BLaER1 (cell line): ENCODE measurements around the gene SMARCAD1.

Source experiments
- H3K27ac ChIP-seq: shearing (Covaris generic); formaldehyde crosslinking; 2 replicates; pipeline ENCODE4 v1.8.1; 2022
- H3K27me3 ChIP-seq: shearing (Covaris generic); formaldehyde crosslinking; 2 replicates; pipeline ENCODE4 v1.8.1; 2022
- H3K36me3 ChIP-seq: shearing (Covaris generic); formaldehyde crosslinking; 2 replicates; pipeline ENCODE4 v1.8.1; 2022
- H3K4me1 ChIP-seq: shearing (Covaris generic); formaldehyde crosslinking; 2 replicates; pipeline ENCODE4 v1.8.1; 2022
- H3K4me2 ChIP-seq: shearing (Covaris generic); formaldehyde crosslinking; 2 replicates; pipeline ENCODE4 v1.8.1; 2022
- H3K4me3 ChIP-seq: shearing (Covaris generic); formaldehyde crosslinking; 2 replicates; pipeline ENCODE4 v1.8.1; 2022
- H3K9ac ChIP-seq: shearing (Covaris generic); formaldehyde crosslinking; 2 replicates; pipeline ENCODE4 v1.8.1; 2022
- H3K9me3 ChIP-seq: shearing (Covaris generic); formaldehyde crosslinking; 2 replicates; pipeline ENCODE4 v1.8.1; 2022
- H4K20me1 ChIP-seq: shearing (Covaris generic); formaldehyde crosslinking; 2 replicates; pipeline ENCODE4 v1.8.1; 2022
- Cebpa-rat ChIP-seq: shearing (Covaris generic); IDR thresholded peaks from 2 replicates; pipeline ENCODE4 v1.8.1; 2022

The SMARCAD1 gene

DNA sequence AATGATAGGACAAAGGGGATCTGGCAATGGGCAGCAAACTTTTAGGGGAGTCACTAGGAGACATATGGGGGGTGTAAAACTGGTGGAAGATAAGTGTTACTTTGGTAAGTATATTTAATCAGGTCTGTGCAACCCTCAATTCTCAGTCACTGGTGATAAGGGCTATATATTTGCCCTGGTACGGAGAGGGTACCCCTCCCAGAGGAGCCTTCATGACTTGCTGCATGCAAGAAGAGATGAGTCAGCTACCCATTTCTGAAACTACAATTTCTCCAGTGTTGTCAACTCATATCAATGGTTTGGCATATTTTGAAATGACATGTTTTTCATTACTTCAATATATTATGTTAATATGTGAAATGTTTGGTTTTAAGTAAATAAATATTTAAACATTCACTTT lies 14.3 kb downstream of the SMARCAD1 start:
- Histone ChIP-seq H3K9ac (no peak overlapping the region), H3K9me3 (no peaks in the 10 kb centered on the region), H3K4me2 (no peak overlapping the region), H3K27ac (no peak overlapping the region), H4K20me1 (peaks cover 84% of the 10 kb centered on the region), H3K27me3 (no peaks in the 10 kb centered on the region), H3K4me1 (no peaks in the 10 kb centered on the region), H3K36me3 (peaks cover 64% of the 10 kb centered on the region), H3K4me3 (no peak overlapping the region)
- no peak for TF ChIP-seq Cebpa-rat

DNA sequence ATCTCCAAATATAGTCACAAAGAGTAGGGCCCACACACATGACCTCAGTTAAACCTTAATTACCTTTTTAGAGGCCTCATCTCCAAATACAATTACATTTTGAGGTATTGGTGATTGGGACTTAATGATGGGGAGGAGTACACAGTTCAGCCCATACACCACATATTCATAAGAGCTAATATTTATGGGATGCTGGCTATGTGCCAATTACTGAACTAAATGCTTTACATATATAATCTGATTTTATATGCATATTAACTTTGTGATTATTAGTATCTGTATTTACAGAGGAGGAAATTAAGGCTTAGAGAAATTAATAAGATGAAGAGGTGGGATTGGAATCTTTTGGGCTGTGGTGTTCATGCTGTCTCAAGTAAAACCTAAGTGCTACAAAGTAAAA lies 17.8 kb downstream of the SMARCAD1 start:
- Histone ChIP-seq H3K4me1 (no peaks in the 10 kb centered on the region), H3K4me3 (no peak overlapping the region), H3K4me2 (no peak overlapping the region), H3K27me3 (no peaks in the 10 kb centered on the region), H4K20me1 (peaks cover 83% of the 10 kb centered on the region), H3K27ac (no peak overlapping the region), H3K36me3 (peaks cover 60% of the 10 kb centered on the region), H3K9me3 (no peaks in the 10 kb centered on the region), H3K9ac (no peak overlapping the region)
- TF ChIP-seq Cebpa-rat: no peak

DNA sequence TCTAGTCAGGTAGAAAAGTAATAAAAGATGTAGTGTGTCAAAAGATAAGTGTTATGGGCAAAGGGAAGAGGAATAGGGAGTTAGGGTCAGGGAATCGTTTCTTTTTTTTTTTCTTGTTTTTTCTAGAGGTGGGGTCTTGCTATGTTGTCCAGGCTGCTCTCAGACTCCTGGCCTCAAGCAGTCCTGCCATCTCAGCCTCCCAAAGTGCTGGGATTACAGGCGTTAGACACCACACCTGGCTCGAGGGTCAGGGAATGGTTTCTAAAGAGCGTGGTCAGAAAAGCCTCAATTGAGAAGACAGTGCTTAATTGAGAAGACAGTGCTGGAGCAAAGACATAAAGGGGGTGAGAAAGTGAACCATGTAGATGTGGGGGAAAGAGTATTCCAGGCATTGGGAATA lies 19.1 kb downstream of the SMARCAD1 start:
- TF ChIP-seq Cebpa-rat: no peak
- Histone ChIP-seq H3K36me3 (peaks cover 61% of the 10 kb centered on the region), H3K9me3 (no peaks in the 10 kb centered on the region), H3K27me3 (no peaks in the 10 kb centered on the region), H4K20me1 (peaks cover 84% of the 10 kb centered on the region), H3K4me1 (no peaks in the 10 kb centered on the region), H3K4me2 (no peak overlapping the region), H3K9ac (no peak overlapping the region), H3K27ac (no peak overlapping the region), H3K4me3 (no peak overlapping the region)

DNA sequence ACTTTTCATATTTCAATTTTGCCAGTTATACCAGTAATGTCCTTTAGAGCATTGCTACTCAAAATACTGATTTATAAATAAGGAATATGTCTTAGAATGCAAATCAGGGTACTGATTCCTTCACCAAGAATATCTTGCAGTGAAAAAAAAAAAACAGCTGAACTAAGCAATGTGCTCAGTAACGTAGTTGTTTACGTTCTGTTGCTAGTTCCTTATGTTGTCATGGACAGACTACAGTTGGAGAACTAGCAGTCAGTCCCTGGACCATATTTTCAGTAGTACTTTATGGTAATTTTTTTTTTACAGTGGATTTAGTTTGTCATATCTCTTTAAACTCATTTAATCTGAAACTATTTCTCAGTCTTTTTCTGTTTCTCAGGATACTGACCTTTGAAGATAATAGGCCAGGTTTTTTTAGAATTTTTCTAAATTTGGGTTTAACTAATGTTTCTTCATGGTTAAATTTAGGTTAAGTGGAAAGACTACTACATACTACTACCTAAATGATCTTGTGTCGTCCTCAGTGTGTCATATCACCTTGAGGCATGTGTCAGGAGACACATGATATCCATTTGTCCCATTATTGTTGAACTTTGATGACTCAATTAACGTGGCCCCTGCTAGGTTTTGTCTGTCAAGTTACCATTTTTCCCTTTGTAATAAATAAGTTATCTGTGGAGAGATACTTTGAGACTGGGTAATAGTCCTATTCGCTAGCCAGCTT lies 21.0 kb downstream of the SMARCAD1 start:
- Histone ChIP-seq H3K9ac (no peak overlapping the region), H3K9me3 (no peaks in the 10 kb centered on the region), H3K4me2 (no peak overlapping the region), H3K27me3 (no peaks in the 10 kb centered on the region), H3K4me1 (no peaks in the 10 kb centered on the region), H3K4me3 (no peak overlapping the region), H3K36me3 (peaks cover 66% of the 10 kb centered on the region), H4K20me1 (peaks cover 92% of the 10 kb centered on the region), H3K27ac (no peak overlapping the region)
- TF ChIP-seq Cebpa-rat: no peak

DNA sequence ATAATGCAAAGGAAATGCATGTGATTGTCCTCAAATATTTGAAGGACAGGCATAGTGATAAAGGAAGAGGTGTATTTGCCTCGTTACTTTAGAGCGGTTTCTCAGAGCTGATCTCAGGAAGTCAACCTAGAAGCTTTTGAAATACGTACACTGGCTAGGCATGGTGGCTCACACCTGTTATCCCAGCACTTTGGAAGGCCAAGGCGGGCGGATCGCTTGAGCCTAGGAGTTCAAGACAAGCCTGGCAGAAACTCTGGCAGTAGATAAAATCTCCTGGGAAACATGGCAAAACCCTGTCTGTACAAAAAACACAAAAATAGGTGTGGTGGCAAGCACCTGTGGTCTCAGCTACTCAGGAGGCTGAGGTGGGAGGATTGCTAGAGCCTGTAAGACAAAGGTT lies 24.9 kb downstream of the SMARCAD1 start:
- Histone ChIP-seq H3K4me2 (no peak overlapping the region), H3K4me1 (no peaks in the 10 kb centered on the region), H3K9me3 (no peaks in the 10 kb centered on the region), H3K9ac (no peak overlapping the region), H3K27me3 (no peaks in the 10 kb centered on the region), H3K27ac (no peak overlapping the region), H3K4me3 (no peak overlapping the region), H3K36me3 (peaks cover 74% of the 10 kb centered on the region), H4K20me1 (peaks cover 66% of the 10 kb centered on the region)
- TF ChIP-seq Cebpa-rat: no peak

- no peaks in the 10 kb centered on the region for H3K27me3 ChIP-seq
- no peak overlapping the region for H3K4me2 ChIP-seq
- no peak overlapping the region for H3K4me3 ChIP-seq
- peaks cover 76% of the 10 kb centered on the region for H3K36me3 ChIP-seq
- no peaks in the 10 kb centered on the region for H3K4me1 ChIP-seq
- H3K9ac ChIP-seq: no peak overlapping the region
- H3K9me3 ChIP-seq: no peaks in the 10 kb centered on the region
- no peak for TF ChIP-seq Cebpa-rat
- H3K27ac ChIP-seq: no peak overlapping the region
- peaks cover 34% of the 10 kb centered on the region for H4K20me1 ChIP-seq
Observed at GRCh38 chr4:94235825-94236224, 28.2 kb downstream of the SMARCAD1 start.

DNA sequence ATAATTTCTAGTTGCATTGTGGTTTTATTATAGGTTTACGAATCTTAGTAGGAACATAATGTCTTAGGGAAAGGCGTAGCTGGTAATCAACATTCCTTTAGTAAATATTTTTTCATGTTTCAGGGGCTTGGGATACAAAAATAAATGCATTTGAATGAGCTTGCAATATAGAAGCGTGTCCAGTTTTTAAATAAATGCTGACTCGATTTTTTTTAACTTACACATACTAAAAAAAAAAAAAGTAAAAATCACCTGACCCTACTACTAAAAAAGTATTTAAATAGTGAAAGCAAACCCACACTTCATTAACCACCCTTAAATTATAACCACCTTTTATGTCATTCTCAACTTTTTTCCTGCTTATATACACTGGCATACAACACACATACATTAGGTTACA lies 29.6 kb downstream of the SMARCAD1 start:
- H3K4me1 ChIP-seq: no peaks in the 10 kb centered on the region
- no peak for TF ChIP-seq Cebpa-rat
- 0 out of 2 replicates have a peak, but pooled peaks cover 26% of the 10 kb centered on the region for H4K20me1 ChIP-seq
- H3K4me3 ChIP-seq: no peak overlapping the region
- H3K27me3 ChIP-seq: no peaks in the 10 kb centered on the region
- no peak overlapping the region for H3K27ac ChIP-seq
- no peak overlapping the region for H3K9ac ChIP-seq
- no peak overlapping the region for H3K4me2 ChIP-seq
- peaks cover 76% of the 10 kb centered on the region for H3K36me3 ChIP-seq
- no peaks in the 10 kb centered on the region for H3K9me3 ChIP-seq

- no peak for TF ChIP-seq Cebpa-rat
- Histone ChIP-seq H3K4me2 (no peak overlapping the region), H4K20me1 (0 out of 2 replicates have a peak, but pooled peaks cover 17% of the 10 kb centered on the region), H3K4me1 (no peaks in the 10 kb centered on the region), H3K4me3 (no peak overlapping the region), H3K27me3 (no peaks in the 10 kb centered on the region), H3K27ac (no peak overlapping the region), H3K9me3 (no peaks in the 10 kb centered on the region), H3K9ac (no peak overlapping the region), H3K36me3 (peaks cover 77% of the 10 kb centered on the region)
Observed at GRCh38 chr4:94238160-94238559, 30.5 kb downstream of the SMARCAD1 start.

DNA sequence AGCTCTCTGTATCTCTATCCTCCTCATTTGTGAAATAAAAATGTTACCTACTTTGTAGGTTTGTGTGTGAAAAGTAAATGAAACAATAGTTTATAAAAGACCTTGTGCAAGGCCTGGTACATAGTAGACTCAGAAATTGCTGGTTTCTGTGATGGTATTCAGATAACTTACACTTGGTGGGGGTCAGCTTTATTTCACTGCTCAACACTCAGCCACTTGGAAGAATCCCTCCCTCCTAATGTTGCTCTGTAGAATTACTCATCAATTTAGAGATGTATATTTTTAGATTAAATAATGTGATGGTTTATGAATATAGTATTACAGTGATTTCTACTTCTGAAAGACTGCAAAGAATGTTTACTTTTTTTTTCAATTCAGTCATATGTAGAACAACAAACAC lies 32.7 kb downstream of the SMARCAD1 start:
- Histone ChIP-seq H3K4me2 (no peak overlapping the region), H3K27ac (no peak overlapping the region), H3K9me3 (no peaks in the 10 kb centered on the region), H3K9ac (no peak overlapping the region), H3K4me3 (no peak overlapping the region), H3K4me1 (no peaks in the 10 kb centered on the region), H3K36me3 (peaks cover 79% of the 10 kb centered on the region), H4K20me1 (0 out of 2 replicates have a peak, but pooled peaks cover 4% of the 10 kb centered on the region), H3K27me3 (no peaks in the 10 kb centered on the region)
- no peak for TF ChIP-seq Cebpa-rat

GRCh38 chr4:94244087-94244828 lies 36.6 kb downstream of the SMARCAD1 start:
- Histone ChIP-seq H4K20me1 (no peaks in the 10 kb centered on the region), H3K9me3 (no peaks in the 10 kb centered on the region), H3K9ac (no peak overlapping the region), H3K27me3 (no peaks in the 10 kb centered on the region), H3K27ac (no peak overlapping the region), H3K4me1 (no peaks in the 10 kb centered on the region), H3K36me3 (peaks cover 91% of the 10 kb centered on the region), H3K4me2 (no peak overlapping the region), H3K4me3 (no peak overlapping the region)
- TF ChIP-seq Cebpa-rat: no peak
